Fibroblast of mammary gland (primary cell): ENCODE measurements around the gene DGCR6L.
A peak's percentile ranks its signal among the peaks of the same experiment; 100 is the strongest.
"Not testable (repeated sequence)": the region's sequence is repeated elsewhere in the genome, so short reads cannot be mapped to it uniquely, and the experiment has no call there.

Source experiments
- DNase-seq: peaks from one replicate; pipeline ENCODE4 v3.0.0-alpha.2; 2010; ENCODE audit warnings: low read depth
- H3K4me3 ChIP-seq: 2 replicates; pipeline ENCODE4 v1.5.1; 2011; ENCODE audit warnings: low read depth, mild to moderate bottlenecking, low read length, moderate library complexity; ENCODE audit not compliant: control insufficient read depth
- CTCF ChIP-seq: conservative IDR thresholded peaks from 2 replicates; pipeline ENCODE4 v1.5.1; 2011; ENCODE audit warnings: low read depth, low read length, inconsistent platforms; ENCODE audit not compliant: control insufficient read depth, insufficient read depth

The DGCR6L gene

GRCh38 chr22:20354238-20354975 is 34.5 kb upstream of the DGCR6L start:
- DNase-seq = no peak
- no peak for TF ChIP-seq CTCF
- no peak overlapping the region for H3K4me3 ChIP-seq

- H3K4me3 ChIP-seq = not testable (repeated sequence)
- peak; percentile 52 for DNase-seq
Measured at GRCh38 chr22:20352536-20352935, 32.7 kb upstream of the DGCR6L start.

GRCh38 chr22:20346553-20346952 is 26.7 kb upstream of the DGCR6L start:
- H3K4me3 ChIP-seq, DNase-seq: not testable (repeated sequence)

- DNase-seq, H3K4me3 ChIP-seq: not testable (repeated sequence)
Measured at GRCh38 chr22:20338291-20338690, 18.4 kb upstream of the DGCR6L start.

- not testable (repeated sequence) for DNase-seq, H3K4me3 ChIP-seq
Measured at GRCh38 chr22:20337807-20338206, 17.9 kb upstream of the DGCR6L start.

- not testable (repeated sequence) for DNase-seq
Measured at GRCh38 chr22:20336561-20336960, 16.7 kb upstream of the DGCR6L start.

GRCh38 chr22:20328569-20328930 is 8.7 kb upstream of the DGCR6L start:
- DNase-seq, H3K4me3 ChIP-seq: not testable (repeated sequence)

More at GRCh38 chr22:20336561-20336960, 16.7 kb upstream of the DGCR6L start:
- H3K4me3 ChIP-seq = not testable (repeated sequence)

- H3K4me3 ChIP-seq, DNase-seq: not testable (repeated sequence)
Measured at GRCh38 chr22:20325996-20326395, 6.1 kb upstream of the DGCR6L start.

GRCh38 chr22:20324139-20324516 is 4.3 kb upstream of the DGCR6L start:
- no peak for TF ChIP-seq CTCF
- no peak for DNase-seq
- H3K4me3 ChIP-seq = no peak overlapping the region

GRCh38 chr22:20321552-20322211 is 1.8 kb upstream of the DGCR6L start:
- DNase-seq = not testable (repeated sequence)

GRCh38 chr22:20320659-20321551 is 1.0 kb upstream of the DGCR6L start:
- DNase-seq = not testable (repeated sequence)
- peak overlapping the region; percentile 79 for H3K4me3 ChIP-seq

More at GRCh38 chr22:20321552-20322211, 1.8 kb upstream of the DGCR6L start:
- H3K4me3 ChIP-seq = not testable (repeated sequence)
